ENCODE results near the gene NDUFA5.
"Not testable (repeated sequence)": the region's sequence is repeated elsewhere in the genome, so short reads cannot be mapped to it uniquely, and the experiment has no call there.

The NDUFA5 gene

DNA sequence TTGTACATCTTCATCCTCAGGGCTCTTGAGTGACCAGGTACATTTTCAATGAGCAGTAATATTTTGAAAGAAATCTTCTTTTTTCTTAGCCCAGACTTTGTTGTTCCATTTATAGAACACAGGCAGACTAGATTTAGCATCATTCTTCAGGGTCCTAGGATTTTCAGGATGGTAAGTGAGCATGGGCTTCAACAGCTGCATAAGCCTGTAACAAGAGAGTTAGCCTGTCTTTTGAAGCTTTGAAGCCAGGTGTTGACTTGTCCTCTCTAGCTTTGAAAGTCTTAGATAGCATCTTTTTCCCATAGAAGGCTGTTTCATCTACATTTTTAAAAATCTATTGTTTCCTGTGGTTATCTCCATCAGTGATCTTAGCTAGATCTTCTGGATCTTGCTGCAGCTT lies 4.5 kb upstream of the NDUFA5 start:
- POLR2A ChIA-PET: interaction anchor here (1.1 kb wide), 1 partner anchor 187 kb away, joined by 3 read pairs; the partner anchor contains the start of gene WASL

DNA sequence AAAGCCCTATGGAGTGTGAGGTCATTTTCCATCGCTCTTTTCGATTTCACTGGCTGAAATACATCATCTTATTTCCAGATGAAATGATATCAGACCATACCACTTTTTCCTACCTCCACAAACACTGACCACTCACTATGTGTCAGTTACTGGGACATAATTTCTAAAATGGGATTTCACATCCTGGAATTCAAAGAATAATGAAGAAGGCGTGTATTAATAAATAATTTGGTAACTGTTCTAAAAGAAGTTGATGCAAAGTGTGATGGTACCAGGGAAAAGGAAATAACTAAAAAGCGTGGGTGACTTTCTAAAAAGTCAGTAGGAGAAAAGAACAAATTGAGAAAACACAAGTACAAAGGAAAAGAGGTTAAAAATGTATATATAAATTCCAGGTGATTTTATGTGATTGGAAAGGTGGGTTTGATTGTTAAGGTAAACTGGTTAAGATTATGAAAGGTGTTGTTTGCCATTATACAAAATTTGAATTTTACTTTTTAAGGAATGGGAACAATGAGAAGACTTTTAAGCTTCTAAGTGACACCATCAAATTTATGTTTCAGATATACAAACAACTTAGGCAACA lies 764 bp upstream of the NDUFA5 start:
- no peak for DNase-seq (ENCODE audit: extremely low spot score)
- POLR2A ChIA-PET: interaction anchor here (0.9 to 1.3 kb wide), 7 partner anchors 8 to 166 kb away, joined by 3 to 8 read pairs (median 5); partner anchors contain the start of gene IQUB
- TF ChIP-seq L3MBTL2 (conservative IDR thresholded peaks at IDR 0.05) (no peak), FOXM1 (IDR thresholded peaks at IDR 0.05; ENCODE audit: borderline replicate concordance) (no peak), SUZ12 (IDR thresholded peaks at IDR 0.05) (no peak), NFRKB (IDR thresholded peaks at IDR 0.05) (no peak), TARDBP (IDR thresholded peaks at IDR 0.05) (no peak), BHLHE40 (IDR thresholded peaks at IDR 0.05; ENCODE audit: borderline replicate concordance) (no peak), ARNT (IDR thresholded peaks at IDR 0.05) (no peak), LEF1 (IDR thresholded peaks at IDR 0.05; ENCODE audit: borderline replicate concordance) (no peak), FOXA1 (IDR thresholded peaks at IDR 0.05) (no peak), ZNF384 (IDR thresholded peaks at IDR 0.05) (no peak), CTBP1 (IDR thresholded peaks at IDR 0.05; ENCODE audit: borderline replicate concordance) (no peak), FOXK2 (IDR thresholded peaks at IDR 0.05) (no peak), ELF4 (IDR thresholded peaks at IDR 0.05) (no peak), HDGF (IDR thresholded peaks at IDR 0.05; ENCODE audit: borderline replicate concordance) (no peak), SP1 (IDR thresholded peaks at IDR 0.05) (no peak)
- TF ChIP-seq, protein P1, sequence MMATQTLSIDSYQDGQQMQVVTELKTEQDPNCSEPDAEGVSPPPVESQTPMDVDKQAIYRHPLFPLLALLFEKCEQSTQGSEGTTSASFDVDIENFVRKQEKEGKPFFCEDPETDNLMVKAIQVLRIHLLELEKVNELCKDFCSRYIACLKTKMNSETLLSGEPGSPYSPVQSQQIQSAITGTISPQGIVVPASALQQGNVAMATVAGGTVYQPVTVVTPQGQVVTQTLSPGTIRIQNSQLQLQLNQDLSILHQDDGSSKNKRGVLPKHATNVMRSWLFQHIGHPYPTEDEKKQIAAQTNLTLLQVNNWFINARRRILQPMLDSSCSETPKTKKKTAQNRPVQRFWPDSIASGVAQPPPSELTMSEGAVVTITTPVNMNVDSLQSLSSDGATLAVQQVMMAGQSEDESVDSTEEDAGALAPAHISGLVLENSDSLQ (IDR thresholded peaks at IDR 0.05): no peak
- CTCF ChIA-PET: interaction anchor here (0.9 to 1.2 kb wide), 2 partner anchors 11 to 23 kb away, joined by 3 read pairs; no protein-coding TSS in a partner anchor

More for the DNA sequence above, 4.5 kb upstream of the NDUFA5 start:
- CTCF ChIA-PET: no interaction called here
- no peak for DNase-seq (ENCODE audit: extremely low spot score)
- TF ChIP-seq FOXA1 (IDR thresholded peaks at IDR 0.05) (no peak), L3MBTL2 (conservative IDR thresholded peaks at IDR 0.05) (no peak), LEF1 (IDR thresholded peaks at IDR 0.05; ENCODE audit: borderline replicate concordance) (no peak), SUZ12 (IDR thresholded peaks at IDR 0.05) (no peak), FOXM1 (IDR thresholded peaks at IDR 0.05; ENCODE audit: borderline replicate concordance) (no peak), BHLHE40 (IDR thresholded peaks at IDR 0.05; ENCODE audit: borderline replicate concordance) (no peak), ZNF384 (IDR thresholded peaks at IDR 0.05) (no peak), ELF4 (IDR thresholded peaks at IDR 0.05) (no peak), FOXK2 (IDR thresholded peaks at IDR 0.05) (no peak), SP1 (IDR thresholded peaks at IDR 0.05) (no peak), CTBP1 (IDR thresholded peaks at IDR 0.05; ENCODE audit: borderline replicate concordance) (no peak), HDGF (IDR thresholded peaks at IDR 0.05; ENCODE audit: borderline replicate concordance) (no peak), NFRKB (IDR thresholded peaks at IDR 0.05) (no peak), ARNT (IDR thresholded peaks at IDR 0.05) (no peak)
- TF ChIP-seq, protein P1 (IDR thresholded peaks at IDR 0.05): no peak

DNA sequence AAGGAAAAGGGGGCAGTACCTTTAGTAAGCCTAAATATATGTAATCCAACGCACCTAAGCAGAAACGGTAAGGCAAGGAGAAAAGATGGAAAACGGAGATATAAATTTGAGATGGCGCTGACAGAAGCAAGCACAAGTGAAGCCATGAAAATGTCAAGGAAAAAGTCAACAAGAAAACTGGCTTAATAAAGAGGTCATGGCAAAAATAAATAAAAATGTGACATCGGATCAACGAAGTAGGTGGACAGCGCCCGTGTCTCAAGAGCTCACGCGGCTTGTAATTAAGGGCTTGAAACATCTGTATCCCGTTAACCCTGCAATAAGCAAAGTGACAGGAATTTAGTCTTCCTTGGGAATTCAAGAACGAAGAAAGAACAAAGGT lies 611 bp downstream of the NDUFA5 start:
- CTCF ChIA-PET: no interaction called here
- TF ChIP-seq HDGF (IDR thresholded peaks at IDR 0.05; ENCODE audit: borderline replicate concordance): no peak
- no peak for TF ChIP-seq FOXM1 (IDR thresholded peaks at IDR 0.05; ENCODE audit: borderline replicate concordance)
- DNase-seq (ENCODE audit: extremely low spot score): no peak
- POLR2A ChIA-PET: interaction anchor here (0.9 to 1.3 kb wide), 5 partner anchors 13 to 192 kb away, joined by 3 to 8 read pairs (median 5); partner anchors contain the start of genes IQUB and WASL

DNA sequence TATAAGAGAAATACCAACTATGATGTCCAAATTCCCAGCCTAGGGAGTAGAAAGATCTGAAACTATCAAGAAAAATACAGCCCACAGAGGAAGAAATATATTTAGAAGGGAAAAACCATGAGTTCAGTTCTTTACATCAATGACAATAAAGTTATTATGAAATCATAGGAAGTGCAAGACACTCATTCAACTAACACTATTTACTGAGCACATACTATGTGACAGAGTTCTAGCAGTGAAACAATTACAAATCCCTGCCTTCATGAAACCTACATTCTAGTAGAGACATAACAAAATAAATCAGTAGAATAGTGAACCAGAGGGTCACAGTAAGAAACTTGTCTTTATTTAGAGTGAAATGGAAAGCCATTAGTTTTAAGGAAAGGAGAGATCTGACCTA lies 2.1 kb downstream of the NDUFA5 start:
- ChIA-PET CTCF (no interaction called here), POLR2A (no interaction called here)
- no peak for DNase-seq (ENCODE audit: extremely low spot score)
- TF ChIP-seq ELF4 (IDR thresholded peaks at IDR 0.05) (no peak), TARDBP (IDR thresholded peaks at IDR 0.05) (no peak), FOXA1 (IDR thresholded peaks at IDR 0.05) (no peak), HDGF (IDR thresholded peaks at IDR 0.05; ENCODE audit: borderline replicate concordance) (no peak), ARNT (IDR thresholded peaks at IDR 0.05) (no peak), BHLHE40 (IDR thresholded peaks at IDR 0.05; ENCODE audit: borderline replicate concordance) (no peak), NFRKB (IDR thresholded peaks at IDR 0.05) (no peak), L3MBTL2 (conservative IDR thresholded peaks at IDR 0.05) (no peak), ZNF384 (IDR thresholded peaks at IDR 0.05) (no peak), CTBP1 (IDR thresholded peaks at IDR 0.05; ENCODE audit: borderline replicate concordance) (no peak), FOXM1 (IDR thresholded peaks at IDR 0.05; ENCODE audit: borderline replicate concordance) (no peak)
- TF ChIP-seq, protein P1 (IDR thresholded peaks at IDR 0.05): no peak

DNA sequence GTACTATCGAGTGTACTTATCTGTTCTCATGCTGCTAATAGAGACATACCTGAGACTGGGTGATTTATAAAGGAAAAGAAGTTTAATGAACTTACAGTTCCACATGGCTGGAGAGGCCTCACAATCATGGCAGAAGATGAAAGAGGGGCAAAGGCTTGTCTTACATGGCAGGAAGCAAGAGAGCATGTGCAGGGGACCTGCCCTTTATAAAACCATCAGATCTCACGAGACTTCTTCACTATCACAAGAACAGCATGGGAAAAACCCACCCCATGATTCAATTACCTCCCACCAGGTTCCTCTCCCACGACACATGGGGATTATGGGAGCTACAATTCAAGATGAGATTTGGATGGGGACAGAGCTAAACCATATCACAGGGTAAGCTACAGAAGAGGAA lies 4.5 kb downstream of the NDUFA5 start:
- TF ChIP-seq ARNT (IDR thresholded peaks at IDR 0.05) (no peak), FOXK2 (IDR thresholded peaks at IDR 0.05) (no peak)
- TF ChIP-seq, protein P1 (IDR thresholded peaks at IDR 0.05): no peak
- CTCF ChIA-PET: interaction anchor here (0.6 kb wide), 1 partner anchor 35 kb away, joined by 3 read pairs; no protein-coding TSS in a partner anchor
- POLR2A ChIA-PET: no interaction called here
- DNase-seq (ENCODE audit: extremely low spot score): no peak

DNA sequence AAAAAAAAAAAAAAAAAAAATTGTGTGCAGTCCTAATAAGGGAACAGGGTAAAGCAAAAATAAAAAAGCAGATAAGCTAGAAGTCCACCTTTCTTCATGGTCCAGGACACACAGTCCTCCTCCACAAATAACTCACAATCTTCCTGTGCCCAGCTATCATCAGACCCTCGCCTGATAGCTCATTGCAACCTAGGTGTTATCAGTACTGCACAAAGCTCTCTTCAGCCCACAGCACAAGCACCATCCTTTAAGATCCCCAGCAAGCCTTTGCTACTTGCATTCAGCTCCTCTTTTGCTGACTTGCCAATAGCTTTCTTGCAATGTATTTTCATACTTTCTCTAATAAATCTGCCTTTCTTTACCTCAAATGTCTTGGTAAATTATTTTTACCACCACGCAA lies 5.0 kb downstream of the NDUFA5 start:
- POLR2A ChIA-PET: no interaction called here
- CTCF ChIA-PET: interaction anchor here (0.6 kb wide), 1 partner anchor 35 kb away, joined by 3 read pairs; no protein-coding TSS in a partner anchor
- DNase-seq (ENCODE audit: extremely low spot score): no peak
- TF ChIP-seq NFRKB (IDR thresholded peaks at IDR 0.05): no peak
- no peak for TF ChIP-seq FOXM1 (IDR thresholded peaks at IDR 0.05; ENCODE audit: borderline replicate concordance)
- TF ChIP-seq TARDBP (IDR thresholded peaks at IDR 0.05): no peak
- no peak for TF ChIP-seq FOXA1 (IDR thresholded peaks at IDR 0.05)
- no peak for TF ChIP-seq CTBP1 (IDR thresholded peaks at IDR 0.05; ENCODE audit: borderline replicate concordance)
- no peak for TF ChIP-seq L3MBTL2 (conservative IDR thresholded peaks at IDR 0.05)
- no peak for TF ChIP-seq ELF4 (IDR thresholded peaks at IDR 0.05)
- TF ChIP-seq ZNF384 (IDR thresholded peaks at IDR 0.05): no peak

DNA sequence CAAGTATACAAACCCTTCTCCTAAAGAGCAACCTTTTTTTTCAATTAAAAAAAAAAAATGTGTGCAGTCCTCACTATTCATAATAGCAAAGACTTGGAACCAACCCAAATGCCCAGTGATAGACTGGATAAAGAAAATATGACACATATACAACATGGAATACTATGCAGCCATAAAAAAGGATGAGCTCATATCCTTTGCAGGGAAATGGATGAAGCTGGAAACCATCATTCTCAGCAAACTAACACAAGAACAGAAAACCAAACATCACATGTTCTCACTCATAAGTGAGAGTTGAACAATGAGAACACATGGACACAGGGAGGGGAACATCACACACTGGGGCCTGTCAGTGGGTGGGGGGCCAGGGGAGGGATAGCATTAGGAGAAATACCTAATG lies 5.5 kb downstream of the NDUFA5 start:
- CTCF ChIA-PET; POLR2A ChIA-PET; DNase-seq (ENCODE audit: extremely low spot score): not testable (repeated sequence)

All from HEK293T (cell line).